ENCODE results near the gene KRI1. TPM values are rescaled to one million over a fixed set of nuclear protein-coding genes. Genes with fewer than 3 reads are reported as not detected.

The KRI1 gene
- total and polyA plus RNA-seq, 4 donors: 4.6 to 14.1 (median 7.0) TPM

GRCh38 chr19:10546817-10547216 lies 19.0 kb downstream of the KRI1 start:
- TF ChIP-seq FOXA1 (IDR thresholded peaks at IDR 0.05): no peak
- no peak for TF ChIP-seq TAF1 (conservative IDR thresholded peaks at IDR 0.05)
- no peak for TF ChIP-seq ZBTB33 (IDR thresholded peaks at IDR 0.05)
- no peak for TF ChIP-seq CTCF (IDR thresholded peaks at IDR 0.05; ENCODE audit: low read depth, low read length, missing input control)
- no peak for TF ChIP-seq GABPA (IDR thresholded peaks at IDR 0.05 in 1 of 2, conservative IDR thresholded peaks at IDR 0.05 in 1 of 2)
- peaks cover 19 to 33% (median 25%) of the 10 kb centered on the region in 4 donors for H3K36me3 ChIP-seq (ENCODE audit: control insufficient read depth in 4 of 4, insufficient read depth in 3 of 4, low read depth in 1 of 4, low read length in 3 of 4)
- H3K27ac ChIP-seq (ENCODE audit: low read depth in 1 of 2, low read length in 2 of 2): no peak overlapping the region
- peaks cover 8 to 22% (median 14%) of the 10 kb centered on the region in 4 donors for H3K4me1 ChIP-seq (ENCODE audit: control insufficient read depth in 4 of 4, insufficient read depth in 4 of 4, low read length in 3 of 4)
- no peaks in the 10 kb centered on the region for H3K27me3 ChIP-seq (ENCODE audit: control insufficient read depth in 4 of 4, insufficient read depth in 4 of 4, low read length in 3 of 4)
- H3K9ac ChIP-seq (ENCODE audit: low read depth in 1 of 2, low read length in 2 of 2): no peak overlapping the region
- H3K4me3 ChIP-seq (ENCODE audit: low read depth in 1 of 3, low read length in 3 of 3): no peak overlapping the region
- 96% methylated on average over 17 of the region's 17 CpGs for WGBS
- H3K9me3 ChIP-seq (ENCODE audit: control insufficient read depth in 4 of 4, low read length in 3 of 4): no peaks in the 10 kb centered on the region
- DNase-seq (ENCODE audit: low spot score): no peak

GRCh38 chr19:10544753-10545251 lies 21.0 kb downstream of the KRI1 start:
- TF ChIP-seq RXRA (IDR thresholded peaks at IDR 0.05) (peak; percentile 11 to 52), REST (IDR thresholded peaks at IDR 0.05) (no peak), TAF1 (conservative IDR thresholded peaks at IDR 0.05) (no peak), MAX (IDR thresholded peaks at IDR 0.05) (no peak), YY1 (IDR thresholded peaks at IDR 0.05) (no peak), GABPA (IDR thresholded peaks at IDR 0.05 in 1 of 2, conservative IDR thresholded peaks at IDR 0.05 in 1 of 2) (no peak), HNF4A (conservative IDR thresholded peaks at IDR 0.05) (peak; percentile 45 to 56), HNF4G (IDR thresholded peaks at IDR 0.05) (no peak), NR2F2 (IDR thresholded peaks at IDR 0.05) (no peak), CTCF (IDR thresholded peaks at IDR 0.05; ENCODE audit: low read depth, low read length, missing input control) (no peak), ZBTB33 (IDR thresholded peaks at IDR 0.05) (no peak), FOXA2 (IDR thresholded peaks at IDR 0.05) (no peak), SP1 (IDR thresholded peaks at IDR 0.05) (peak; percentile 67)
- Histone ChIP-seq H3K4me1 (ENCODE audit: control insufficient read depth in 4 of 4, insufficient read depth in 4 of 4, low read length in 3 of 4) (peaks cover 8 to 22% (median 14%) of the 10 kb centered on the region in 4 donors), H3K27me3 (ENCODE audit: control insufficient read depth in 4 of 4, insufficient read depth in 4 of 4, low read length in 3 of 4) (no peaks in the 10 kb centered on the region), H3K9me3 (ENCODE audit: control insufficient read depth in 4 of 4, low read length in 3 of 4) (no peaks in the 10 kb centered on the region), H3K36me3 (ENCODE audit: control insufficient read depth in 4 of 4, insufficient read depth in 3 of 4, low read depth in 1 of 4, low read length in 3 of 4) (peaks cover 11 to 24% (median 16%) of the 10 kb centered on the region in 4 donors), H3K27ac (ENCODE audit: low read depth in 1 of 2, low read length in 2 of 2) (peak overlapping the region; percentile 42 to 77), H3K4me3 (ENCODE audit: low read depth in 1 of 3, low read length in 3 of 3) (peak overlapping the region; percentile 76 to 99 (median 91)), H3K9ac (ENCODE audit: low read depth in 1 of 2, low read length in 2 of 2) (peak overlapping the region in 1 of 2 donors; percentile 51)
- WGBS: 31% methylated on average over 23 of the region's 23 CpGs
- DNase-seq (ENCODE audit: low spot score): peak; percentile 47
